GM19328 (cell line): ENCODE measurements around the gene JKAMP.
"Not testable (repeated sequence)": the region's sequence is repeated elsewhere in the genome, so short reads cannot be mapped to it uniquely, and the experiment has no call there.

Experiments used
- ATAC-seq: cut with Tn5 transposase; IDR thresholded peaks from one replicate; pipeline ENCODE4 v1.9.1; 2021; ENCODE audit warnings: mild to moderate bottlenecking, moderate library complexity; ENCODE audit not compliant: unreplicated experiment

The JKAMP gene, protein sequence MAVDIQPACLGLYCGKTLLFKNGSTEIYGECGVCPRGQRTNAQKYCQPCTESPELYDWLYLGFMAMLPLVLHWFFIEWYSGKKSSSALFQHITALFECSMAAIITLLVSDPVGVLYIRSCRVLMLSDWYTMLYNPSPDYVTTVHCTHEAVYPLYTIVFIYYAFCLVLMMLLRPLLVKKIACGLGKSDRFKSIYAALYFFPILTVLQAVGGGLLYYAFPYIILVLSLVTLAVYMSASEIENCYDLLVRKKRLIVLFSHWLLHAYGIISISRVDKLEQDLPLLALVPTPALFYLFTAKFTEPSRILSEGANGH

DNA sequence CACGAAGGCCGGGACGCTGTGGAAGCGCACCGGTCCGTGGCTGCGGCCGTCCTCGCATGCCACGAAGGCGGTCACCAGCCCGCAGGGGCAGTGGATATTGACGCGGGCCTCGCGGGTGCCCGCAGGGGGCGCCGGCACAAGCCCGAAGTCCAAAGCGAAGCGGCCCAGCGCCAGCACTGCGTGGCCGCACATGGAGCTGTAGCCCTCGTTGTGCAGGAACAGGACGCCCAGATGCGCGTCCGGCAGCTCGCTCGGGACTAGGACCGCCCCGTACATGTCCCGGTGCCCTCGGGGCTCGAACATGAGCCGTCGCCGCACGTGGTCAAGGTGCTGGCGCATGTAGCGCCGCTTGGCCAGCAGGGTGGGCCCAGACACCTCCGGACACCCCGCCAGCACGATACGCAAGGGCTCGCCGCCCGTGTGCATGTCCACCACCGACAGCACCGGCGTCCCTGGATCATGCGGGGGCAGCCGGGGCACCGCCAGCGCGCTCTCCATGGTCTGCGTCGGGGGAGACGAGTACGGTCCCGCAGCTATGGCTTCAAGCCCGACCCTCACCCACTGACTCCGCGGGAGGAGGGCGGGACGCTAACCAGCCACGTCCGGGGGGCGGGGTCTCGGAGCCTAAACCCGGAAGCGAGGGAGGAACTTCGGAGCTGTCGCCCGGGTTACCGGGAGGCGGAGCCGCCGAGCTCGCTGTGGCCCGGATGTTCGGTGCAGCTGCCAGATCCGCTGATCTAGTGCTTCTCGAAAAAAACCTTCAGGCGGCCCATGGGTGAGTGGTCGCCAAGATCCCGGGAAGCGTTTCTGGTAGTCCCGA is at the start of gene JKAMP, which contains the start of gene L3HYPDH:
TSS of gene JKAMP (plus strand) at position 699 of the 820 bp plus-strand sequence. CDS start at position 772, 73 bp downstream.
TSS of gene L3HYPDH (minus strand) at position 590 of the 820 bp plus-strand sequence. CDS start at position 498, 92 bp downstream.
- peak; percentile 90 for ATAC-seq

DNA sequence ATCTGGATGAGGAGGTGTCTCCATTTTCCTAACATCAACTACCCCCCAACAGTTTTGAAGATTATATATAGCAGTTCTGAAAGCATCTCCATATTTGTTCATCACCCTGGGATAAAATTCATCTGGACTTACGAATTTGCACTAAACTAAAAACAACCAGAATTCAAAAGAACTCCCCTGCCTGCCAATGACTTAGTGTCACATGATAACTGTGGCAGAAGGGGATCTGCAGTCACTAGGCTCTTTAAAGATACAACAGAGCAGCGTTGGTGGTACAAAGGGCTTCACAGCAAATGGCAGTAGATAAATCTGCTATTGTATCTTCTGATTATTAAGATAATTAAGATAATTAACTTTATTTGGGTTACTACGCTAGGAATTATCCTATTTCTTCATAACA is 49.2 kb upstream of the JKAMP start:
- ATAC-seq = no peak

DNA sequence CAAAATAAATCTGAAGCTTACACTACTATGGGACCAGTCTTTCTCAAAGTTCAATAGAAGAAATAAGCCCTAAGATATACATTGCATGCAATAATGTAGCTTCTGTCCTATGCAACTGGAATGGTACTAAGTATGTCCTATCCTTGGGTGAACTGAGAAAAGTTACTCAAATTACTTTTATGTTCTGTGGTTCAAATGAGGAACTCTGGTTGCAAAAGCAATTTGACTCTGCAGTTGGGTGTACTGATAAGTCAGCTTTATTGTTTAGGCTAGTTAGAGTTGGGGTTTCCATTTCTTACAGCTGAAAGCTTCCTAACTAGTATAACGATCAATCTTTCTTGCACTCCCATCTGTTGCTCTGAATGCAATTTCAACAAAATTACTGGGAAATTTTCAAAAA is 48.3 kb upstream of the JKAMP start:
- no peak for ATAC-seq

DNA sequence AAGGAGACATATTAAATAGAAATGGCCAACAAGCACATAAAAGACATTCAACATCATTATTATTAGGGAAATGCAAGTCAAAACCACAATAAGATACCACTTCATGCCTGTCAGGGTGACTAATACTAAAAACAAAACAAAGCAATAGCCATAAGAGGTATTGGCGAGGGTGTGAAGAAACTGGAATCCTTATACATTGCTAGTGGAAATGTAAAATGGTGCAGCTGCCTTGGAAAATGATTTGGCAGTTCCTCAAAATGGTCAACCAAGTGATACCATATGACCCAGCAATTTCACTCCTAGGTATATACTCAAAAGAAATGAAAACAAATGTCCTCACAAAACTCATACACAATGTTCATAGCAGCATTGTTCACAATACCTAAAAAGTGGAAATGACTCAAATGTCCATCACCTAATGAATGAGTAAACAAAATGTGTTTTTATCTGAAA is 46.1 kb upstream of the JKAMP start:
- ATAC-seq = no peak

DNA sequence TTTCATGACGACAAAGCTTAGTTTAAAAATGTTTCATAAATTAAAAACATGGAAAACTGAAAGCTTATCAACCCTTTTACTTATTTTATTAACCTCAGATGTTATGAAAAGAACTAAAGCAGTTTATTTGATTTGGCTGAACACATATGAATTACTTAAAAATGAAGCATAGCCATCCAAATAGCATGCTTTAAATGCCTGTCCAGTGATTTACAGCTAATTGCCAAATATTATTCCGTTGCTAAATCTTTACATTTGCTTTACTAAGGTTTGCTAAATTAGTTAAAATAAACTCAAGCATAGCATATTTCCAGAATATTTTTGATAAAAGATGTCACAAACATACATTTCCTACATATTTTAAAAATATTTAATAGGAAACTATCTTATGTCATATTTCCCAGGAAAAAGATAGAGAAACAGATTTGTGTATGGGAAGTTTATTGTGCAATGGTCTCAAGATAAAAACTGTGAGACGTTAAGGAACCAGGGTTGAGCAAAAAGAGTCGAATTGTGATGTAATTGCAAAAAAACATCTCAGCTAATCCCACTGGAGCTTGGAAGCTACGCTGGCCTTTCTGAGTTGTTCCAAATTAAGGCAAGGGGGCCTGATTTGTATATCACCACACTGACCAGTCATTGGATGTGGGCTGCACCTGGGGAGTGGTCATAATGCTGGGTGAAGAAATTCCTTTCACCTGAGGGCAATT is 44.9 kb upstream of the JKAMP start:
- ATAC-seq = no peak

DNA sequence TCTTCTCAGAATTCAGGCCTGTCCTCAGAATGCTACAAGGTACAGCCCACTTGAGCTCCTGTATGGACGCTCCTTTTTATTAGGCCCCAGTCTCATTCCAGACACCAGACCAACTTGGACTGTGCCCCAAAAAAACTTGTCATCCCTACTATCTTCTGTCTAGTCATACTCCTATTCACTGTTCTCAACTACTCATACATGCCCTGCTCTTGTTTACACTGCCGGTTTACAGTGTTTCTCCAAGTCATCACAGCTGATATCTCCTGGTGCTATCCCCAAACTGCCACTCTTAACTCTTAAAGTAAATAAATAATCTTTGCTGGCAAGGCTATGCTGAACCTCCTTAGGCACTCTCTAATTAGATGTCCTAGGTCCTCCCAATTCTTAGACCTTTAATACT is 35.6 kb upstream of the JKAMP start:
- not testable (repeated sequence) for ATAC-seq

DNA sequence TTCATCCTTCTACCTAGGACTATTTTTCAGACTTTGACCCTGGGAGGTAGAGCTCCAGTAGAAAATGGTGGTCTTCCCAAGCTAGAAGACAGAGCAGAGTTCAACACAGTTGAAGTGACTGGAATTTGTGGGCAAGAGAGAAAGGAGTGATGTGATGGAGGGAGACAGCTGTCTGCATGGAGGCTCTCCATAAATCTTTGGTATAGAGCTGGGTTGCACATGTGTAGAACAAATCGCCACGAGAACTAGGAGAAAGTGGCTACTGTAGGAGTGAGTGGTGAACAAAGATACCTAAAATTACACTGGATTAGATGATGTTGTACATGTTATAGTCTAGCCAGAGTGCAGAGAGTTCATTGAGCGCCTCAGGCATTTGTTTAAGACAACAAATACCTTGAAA is 33.6 kb upstream of the JKAMP start:
- ATAC-seq = no peak

DNA sequence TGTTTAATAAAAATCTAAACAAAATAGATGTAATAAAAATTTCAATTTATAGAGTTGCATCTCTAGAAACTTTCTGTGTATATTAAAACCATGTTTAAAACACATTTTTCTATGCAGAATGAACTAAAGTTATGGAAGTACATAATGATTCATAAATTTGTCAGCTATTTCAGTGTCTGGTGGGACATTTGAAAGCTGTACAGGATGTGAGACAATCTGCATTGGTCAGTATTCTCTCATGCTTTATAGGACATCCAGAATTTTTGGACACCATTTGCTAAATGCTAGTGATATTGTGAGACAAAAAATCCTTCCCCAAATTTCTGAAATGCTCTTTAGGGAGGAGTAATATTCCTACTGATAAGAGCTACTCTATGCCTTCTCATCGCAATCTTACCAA is 32.5 kb upstream of the JKAMP start:
- ATAC-seq = no peak

DNA sequence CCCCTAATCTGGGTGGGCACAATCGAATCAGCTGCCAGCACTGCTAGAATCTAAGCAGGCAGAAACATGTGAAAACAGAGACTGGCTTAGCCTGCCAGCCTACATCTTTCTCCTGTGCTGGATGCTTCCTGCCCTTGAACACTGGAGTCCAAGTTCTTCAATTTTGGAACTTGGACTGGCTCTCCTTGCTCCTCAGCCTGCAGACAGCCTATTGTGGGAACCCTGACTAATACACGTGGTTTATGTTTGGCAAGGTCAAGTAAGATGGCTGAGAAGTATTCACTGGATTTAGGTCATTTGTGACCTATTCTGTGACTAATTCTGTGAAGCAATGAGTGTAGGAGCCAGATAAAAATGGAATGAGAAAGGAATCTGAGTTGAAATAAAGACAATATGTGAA is 30.2 kb upstream of the JKAMP start:
- no peak for ATAC-seq

DNA sequence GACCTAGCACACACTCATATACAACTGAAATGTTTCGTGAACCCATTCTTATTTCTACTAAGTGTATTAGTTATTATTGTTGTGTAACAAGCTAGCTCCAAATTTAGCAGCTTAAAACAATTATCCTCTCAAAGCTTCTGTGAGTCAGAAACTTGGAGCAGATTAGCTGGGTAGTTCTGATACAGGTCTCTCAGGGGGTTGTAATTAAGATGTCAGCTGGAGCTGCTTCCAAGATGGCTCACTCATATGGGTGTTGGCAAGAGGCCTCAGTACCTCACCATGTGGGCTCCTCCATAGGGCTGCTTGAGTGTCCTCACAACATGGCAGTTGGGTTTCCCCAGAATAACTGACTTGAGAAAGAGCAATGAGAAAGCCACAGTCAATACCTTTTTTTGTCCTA is 28.9 kb upstream of the JKAMP start:
- ATAC-seq = no peak

DNA sequence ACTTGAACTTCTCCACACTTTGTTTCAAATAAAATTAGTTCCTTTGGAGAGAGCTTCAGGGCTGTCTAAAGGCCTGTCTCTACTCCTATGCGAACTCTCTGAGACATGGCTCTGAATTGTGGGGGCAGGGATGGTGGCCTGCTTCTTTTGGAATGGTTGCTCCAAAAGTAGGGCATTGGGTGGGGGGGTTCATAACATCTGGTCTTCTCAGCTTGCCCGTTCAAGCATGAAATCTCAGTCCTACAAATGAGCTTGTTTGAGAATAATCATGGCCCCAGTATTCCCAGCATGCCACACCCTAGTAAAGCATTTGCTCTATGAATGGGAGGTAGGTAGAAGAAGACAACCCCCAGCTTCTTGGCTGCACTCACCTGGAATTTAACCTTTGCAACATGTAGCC is 25.8 kb upstream of the JKAMP start:
- no peak for ATAC-seq

DNA sequence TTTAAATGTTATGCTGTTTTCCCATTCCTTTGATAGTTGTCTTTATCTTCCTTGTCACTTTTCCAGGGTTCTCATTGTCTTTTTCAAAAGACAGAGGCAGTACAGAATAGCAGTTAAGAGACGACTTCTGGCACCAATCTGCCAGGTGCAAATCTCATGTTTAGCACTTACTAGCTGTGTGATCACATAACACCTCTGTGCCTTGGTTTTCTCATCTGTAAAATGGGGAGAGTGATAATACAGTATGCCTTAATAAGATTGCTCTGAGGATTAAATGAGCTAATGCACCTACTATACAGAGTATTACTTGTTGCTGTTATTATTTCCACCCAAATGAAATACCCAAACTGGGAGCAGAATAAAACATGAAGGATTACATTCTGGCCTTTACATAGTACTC is 23.9 kb upstream of the JKAMP start:
- ATAC-seq = no peak

DNA sequence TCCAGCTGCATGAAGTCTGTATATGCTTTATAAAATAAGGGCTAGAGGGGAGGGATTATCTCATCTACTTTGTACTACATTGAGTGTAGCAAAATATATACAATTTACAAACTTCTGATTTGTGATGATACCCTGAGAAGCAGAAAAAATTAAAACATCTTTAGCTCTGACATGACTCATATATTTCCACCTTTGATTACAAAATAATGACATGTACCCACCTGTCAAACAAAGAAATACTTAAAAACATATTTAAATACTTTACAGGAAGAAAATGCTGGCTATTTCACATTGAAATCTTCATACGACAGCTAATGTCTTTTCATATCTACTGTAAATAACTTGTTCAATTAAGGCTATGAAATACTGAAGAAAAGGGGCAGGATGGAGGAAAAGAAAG is 22.4 kb upstream of the JKAMP start:
- ATAC-seq = no peak

DNA sequence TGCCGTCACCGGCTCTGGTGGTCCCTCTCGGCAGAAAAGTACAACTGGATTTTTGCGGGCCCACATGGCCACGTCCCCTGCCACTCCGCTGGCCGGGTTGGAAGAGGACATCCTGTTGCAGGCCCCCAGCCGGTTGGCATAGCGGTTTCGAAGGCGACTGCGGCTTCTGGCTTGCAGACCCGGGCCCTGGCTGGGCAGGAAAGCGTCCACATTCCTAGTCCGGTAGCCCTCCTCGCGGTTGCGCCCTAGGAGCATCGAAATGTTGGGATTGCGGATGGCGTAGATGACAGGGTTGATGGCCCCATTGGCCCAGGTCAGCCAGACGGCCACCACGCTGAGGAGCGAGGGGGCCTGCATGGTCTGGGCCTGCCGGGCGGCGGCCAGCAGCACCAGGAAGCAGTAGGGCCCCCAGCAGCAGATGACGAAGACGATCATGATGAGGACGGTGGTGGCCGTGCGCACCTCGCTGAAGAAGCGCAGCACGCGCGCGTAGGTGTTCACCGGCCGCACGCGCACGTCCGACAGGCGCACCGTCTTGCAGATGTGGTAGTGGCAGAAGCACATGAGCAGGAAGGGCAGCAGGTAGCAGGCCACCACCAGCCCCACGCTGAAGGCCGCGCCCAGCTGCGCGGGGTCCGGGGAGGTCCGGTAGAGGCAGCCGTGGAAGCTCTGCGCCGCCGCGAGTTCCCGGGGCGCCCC is 20.4 kb upstream of the JKAMP start:
- ATAC-seq = peak; percentile 19

DNA sequence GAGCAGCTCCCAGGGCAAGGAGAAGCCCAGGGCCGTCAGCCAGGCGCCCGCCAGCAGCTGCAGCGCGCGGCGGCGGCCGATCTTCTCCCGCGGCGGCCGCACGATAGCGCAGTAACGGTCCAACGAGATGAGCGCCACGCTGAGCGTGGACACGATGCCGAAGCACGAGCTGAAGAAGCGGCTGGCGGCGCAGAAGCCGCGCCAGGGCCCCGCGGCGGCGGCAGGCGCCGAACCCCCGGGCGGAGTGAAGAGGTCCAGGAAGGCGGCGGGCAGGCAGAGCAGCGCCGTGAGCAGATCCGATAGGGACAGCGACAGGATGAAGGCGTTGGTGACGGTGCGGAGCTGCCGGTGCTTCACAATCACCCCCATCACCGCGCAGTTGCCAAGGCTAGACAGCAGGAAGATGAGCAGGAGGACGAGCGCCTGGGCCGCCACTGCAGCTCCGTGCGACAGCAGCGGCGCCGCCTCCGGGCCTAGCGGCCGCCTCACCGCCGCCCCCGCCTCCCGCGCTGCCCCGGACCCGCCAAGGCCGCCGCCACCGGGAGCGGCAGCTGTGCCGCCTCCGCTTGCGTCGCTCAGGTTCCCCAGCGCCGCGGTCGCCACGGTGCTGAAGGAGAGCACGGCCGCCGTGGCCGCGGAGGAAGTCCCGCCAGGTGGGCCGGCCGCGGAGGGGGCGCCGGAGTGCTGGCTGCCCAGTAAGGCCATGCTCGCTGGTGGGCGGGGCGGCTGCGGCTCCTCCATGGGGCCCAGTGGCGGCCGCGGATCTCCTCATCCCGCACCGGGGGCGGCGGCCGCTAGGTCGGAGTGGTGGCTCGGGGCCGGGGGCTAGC is 19.6 kb upstream of the JKAMP start:
- peak; percentile 66 for ATAC-seq

DNA sequence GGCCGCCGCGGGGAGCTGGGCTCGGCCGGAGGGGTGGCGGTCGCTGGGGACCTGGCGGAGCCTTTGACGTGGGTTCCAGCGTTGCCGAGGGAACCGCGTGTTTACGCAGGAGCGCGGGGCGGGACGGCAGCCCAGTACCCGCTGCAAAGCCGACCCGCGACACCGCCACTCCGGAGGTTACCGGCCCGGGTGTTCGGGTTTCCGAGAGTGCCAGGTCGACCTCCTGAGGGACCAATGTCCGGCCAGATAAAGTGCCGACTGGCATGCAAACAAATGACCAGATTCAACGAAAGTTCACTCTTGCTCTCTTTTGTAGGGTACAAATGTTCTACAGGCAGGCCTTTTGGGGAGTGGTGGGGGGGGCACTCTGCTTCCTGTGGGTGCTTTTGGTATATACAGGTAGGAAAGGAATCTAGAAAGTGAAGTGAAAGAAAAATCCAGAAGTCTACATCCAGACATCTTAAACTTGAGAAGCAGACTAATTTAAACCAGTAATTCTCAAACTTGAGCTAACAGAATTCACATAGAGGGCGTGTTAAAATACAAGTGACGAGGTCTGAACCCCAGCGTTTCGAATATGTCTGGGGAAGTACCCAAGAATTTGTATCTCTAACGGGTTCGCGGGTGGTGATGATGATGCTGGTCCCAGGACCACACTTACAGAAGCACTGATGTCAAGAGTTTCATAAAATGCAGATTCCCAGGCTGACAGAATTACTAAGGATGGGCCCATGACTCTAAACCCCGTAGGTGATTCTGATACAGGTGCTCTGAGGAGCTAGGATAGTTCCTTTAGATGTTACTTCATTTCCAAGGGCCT is 18.8 kb upstream of the JKAMP start, which contains the start of gene GPR135:
TSS of gene GPR135 (minus strand) at position 65 of the 820 bp plus-strand sequence. CDS start 154 bp downstream, outside the sequence.
- peak; percentile 28 for ATAC-seq

DNA sequence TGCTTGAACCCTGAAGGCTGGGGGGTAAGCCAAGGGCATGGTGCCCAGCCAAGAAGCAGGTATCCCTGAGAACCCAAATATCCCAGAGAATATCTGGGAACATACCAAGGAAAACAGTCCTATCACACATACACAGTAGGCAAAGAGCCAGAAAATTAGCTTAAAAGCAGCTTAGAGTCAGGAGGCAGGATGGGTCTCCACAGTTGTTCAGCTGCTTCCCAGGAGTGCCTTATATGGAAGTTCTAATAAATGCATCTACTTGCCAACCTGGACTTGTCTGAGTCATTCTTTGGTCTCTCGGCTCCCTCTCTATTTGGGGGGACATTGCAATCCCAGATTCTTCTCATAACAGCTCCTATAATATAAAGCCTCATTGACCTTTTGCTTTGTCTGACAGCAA is 10.1 kb upstream of the JKAMP start:
- ATAC-seq = no peak

DNA sequence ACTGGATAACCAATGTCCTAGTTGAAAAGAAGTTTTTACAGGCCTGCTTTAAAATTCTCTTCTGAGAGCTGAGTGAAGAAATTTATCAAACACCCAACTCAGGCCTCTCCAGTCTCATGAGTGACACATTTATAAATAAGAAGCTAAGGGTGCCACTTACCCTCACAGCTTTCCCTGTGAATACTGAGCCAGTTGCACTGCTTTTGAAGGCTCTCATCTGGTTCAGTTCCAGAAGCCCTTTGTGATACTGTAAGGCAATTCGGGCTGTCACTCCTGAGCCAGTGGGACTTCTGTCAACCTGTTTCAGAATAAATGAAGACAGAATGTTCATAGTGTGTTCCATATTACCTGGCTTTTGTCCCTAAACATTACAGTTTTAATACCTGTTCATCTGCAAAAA is 8.6 kb upstream of the JKAMP start:
- ATAC-seq = no peak

DNA sequence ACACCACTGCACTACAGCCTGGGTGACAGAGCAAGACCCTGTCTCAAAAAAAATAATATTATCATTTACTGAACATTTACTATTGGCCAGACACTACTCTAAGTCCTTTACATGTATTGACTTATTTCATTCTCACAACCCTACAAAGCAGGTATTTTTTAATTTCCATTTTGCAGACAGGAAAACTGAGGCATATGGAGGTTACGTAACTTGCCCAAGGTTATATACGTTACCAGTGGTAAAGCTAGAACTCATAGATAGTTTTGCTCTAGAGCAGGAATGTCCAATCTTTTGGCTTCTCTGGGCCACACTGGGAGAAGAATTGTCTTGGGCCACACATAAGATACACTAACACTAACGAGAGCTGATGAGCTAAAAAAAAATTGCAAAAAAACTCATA is 5.8 kb upstream of the JKAMP start:
- no peak for ATAC-seq
